Measurements from ENCODE around the gene LIN28B. TPM values are rescaled to one million over a fixed set of nuclear protein-coding genes. Genes with fewer than 3 reads are reported as not detected.

The LIN28B gene
- total RNA-seq, 2 donors from 2014 or later, result not detected

Other genes with a start within 250 kb of the LIN28B start
- gene HACE1, start 97.2 kb upstream of the LIN28B start, total RNA-seq, result 10 to 100 TPM in 1 of 2 donors, 1 to 10 TPM in 1; 9.9 to 11.0 TPM
- not detected for gene POPDC3, start 222.9 kb downstream of the LIN28B start, total RNA-seq

Data from T-helper 17 cell (primary cell).